Measurements from ENCODE around the gene C16orf90. TPM values are rescaled to one million over a fixed set of nuclear protein-coding genes. Genes with fewer than 3 reads are reported as not detected.
A peak's percentile ranks its signal among the peaks of the same experiment; 100 is the strongest.
"Not testable (repeated sequence)": the region's sequence is repeated elsewhere in the genome, so short reads cannot be mapped to it uniquely, and the experiment has no call there.

C16orf90 gene
- total and polyA plus RNA-seq, 7 experiments from 2014 or later: not detected

- peak in 1 of 9 donors; percentile 5 for DNase-seq
These were observed 15.6 kb downstream of the C16orf90 start for GRCh38 chr16:3479654-3480216.

GRCh38 chr16:3478242-3478925 is 16.9 kb downstream of the C16orf90 start:
- no peaks in the 10 kb centered on the region for H3K27me3 ChIP-seq (ENCODE audit: control insufficient read depth in 2 of 2, insufficient read depth in 2 of 2, low read length in 2 of 2)
- no peaks in the 10 kb centered on the region for H3K9me3 Mint-ChIP-seq
- H3K27me3 Mint-ChIP-seq: no peaks in the 10 kb centered on the region
- H3K4me1 ChIP-seq (ENCODE audit: control insufficient read depth in 2 of 2, insufficient read depth in 2 of 2, low read length in 2 of 2): no peaks in the 10 kb centered on the region
- POLR2A ChIA-PET: interaction anchor here (0.7 kb wide), 1 partner anchor 362 kb away, joined by 3 read pairs; no protein-coding TSS in a partner anchor
- intact Hi-C loops (cut with micrococcal nuclease): no loop called here
- H3K36me3 Mint-ChIP-seq: peaks cover 8 to 29% (median 16%) of the 10 kb centered on the region in 5 donors
- CTCF ChIA-PET: no interaction called here
- H3K27ac Mint-ChIP-seq: peak overlapping the region in 3 of 9 donors; percentile 2 to 59 (median 28)
- no peaks in the 10 kb centered on the region for H3K9me3 ChIP-seq (ENCODE audit: control insufficient read depth in 2 of 3, low read length in 3 of 3)
- no peak overlapping the region for H3K27ac ChIP-seq (ENCODE audit: low read depth, low read length)
- ATAC-seq (no peak), DNase-seq (no peak)
- H3K4me3 Mint-ChIP-seq: no peak overlapping the region
- peaks cover 4 to 59% (median 21%) of the 10 kb centered on the region in 3 experiments for H3K36me3 ChIP-seq (ENCODE audit: control insufficient read depth in 2 of 3, insufficient read depth in 3 of 3, low read length in 3 of 3)
- peaks cover 0 to 22% (median 7%) of the 10 kb centered on the region in 7 donors for H3K4me1 Mint-ChIP-seq
- H3K4me3 ChIP-seq (ENCODE audit: low read length): no peak overlapping the region

More at GRCh38 chr16:3479654-3480216, 15.6 kb downstream of the C16orf90 start:
- Histone ChIP-seq H3K4me3 (ENCODE audit: low read length) (no peak overlapping the region), H3K36me3 (ENCODE audit: control insufficient read depth in 2 of 3, insufficient read depth in 3 of 3, low read length in 3 of 3) (peaks cover 4 to 73% (median 32%) of the 10 kb centered on the region in 3 experiments), H3K27me3 (ENCODE audit: control insufficient read depth in 2 of 2, insufficient read depth in 2 of 2, low read length in 2 of 2) (no peaks in the 10 kb centered on the region), H3K9me3 (ENCODE audit: control insufficient read depth in 2 of 3, low read length in 3 of 3) (no peaks in the 10 kb centered on the region), H3K27ac (ENCODE audit: low read depth, low read length) (no peak overlapping the region), H3K4me1 (ENCODE audit: control insufficient read depth in 2 of 2, insufficient read depth in 2 of 2, low read length in 2 of 2) (no peaks in the 10 kb centered on the region)
- Mint-ChIP-seq H3K27ac (peak overlapping the region in 1 of 9 donors; percentile 38), H3K4me3 (no peak overlapping the region), H3K27me3 (no peaks in the 10 kb centered on the region), H3K36me3 (peaks cover 8 to 37% (median 24%) of the 10 kb centered on the region in 5 donors), H3K9me3 (no peaks in the 10 kb centered on the region), H3K4me1 (peaks cover 0 to 21% (median 4%) of the 10 kb centered on the region in 7 donors)
- POLR2A ChIA-PET: no interaction called here
- no peak for ATAC-seq
- CTCF ChIA-PET: no interaction called here
- intact Hi-C loops (cut with micrococcal nuclease): no loop called here

- Histone ChIP-seq H3K4me1 (ENCODE audit: control insufficient read depth in 2 of 2, insufficient read depth in 2 of 2, low read length in 2 of 2) (no peaks in the 10 kb centered on the region), H3K36me3 (ENCODE audit: control insufficient read depth in 2 of 3, insufficient read depth in 3 of 3, low read length in 3 of 3) (peaks cover 0 to 50% (median 5%) of the 10 kb centered on the region in 3 experiments), H3K27ac (ENCODE audit: low read depth, low read length) (no peak overlapping the region), H3K27me3 (ENCODE audit: control insufficient read depth in 2 of 2, insufficient read depth in 2 of 2, low read length in 2 of 2) (no peaks in the 10 kb centered on the region), H3K9me3 (ENCODE audit: control insufficient read depth in 2 of 3, low read length in 3 of 3) (no peaks in the 10 kb centered on the region), H3K4me3 (ENCODE audit: low read length) (no peak overlapping the region)
- H3K36me3 Mint-ChIP-seq: peaks cover 5 to 27% (median 12%) of the 10 kb centered on the region in 5 donors
- H3K9me3 Mint-ChIP-seq: no peaks in the 10 kb centered on the region
- no peaks in the 10 kb centered on the region for H3K27me3 Mint-ChIP-seq
- H3K4me1 Mint-ChIP-seq: peaks cover 11 to 32% (median 14%) of the 10 kb centered on the region in 7 donors
- DNase-seq: no peak
- ChIA-PET POLR2A (no interaction called here), CTCF (interaction anchor here (0.6 kb wide), 2 partner anchors 67 to 251 kb away, joined by 3 to 4 read pairs; no protein-coding TSS in a partner anchor)
- intact Hi-C loops (cut with micrococcal nuclease): no loop called here
- ATAC-seq: no peak
- no peak overlapping the region for H3K4me3 Mint-ChIP-seq
- peak overlapping the region in 3 of 9 donors; percentile 17 to 41 (median 32) for H3K27ac Mint-ChIP-seq
These were observed 18.9 kb downstream of the C16orf90 start for GRCh38 chr16:3476409-3476808.

GRCh38 chr16:3475604-3476375 is 19.5 kb downstream of the C16orf90 start:
- intact Hi-C loops (cut with micrococcal nuclease): no loop called here
- Mint-ChIP-seq H3K27me3 (no peaks in the 10 kb centered on the region), H3K9me3 (no peaks in the 10 kb centered on the region), H3K36me3 (peaks cover 5 to 29% (median 11%) of the 10 kb centered on the region in 5 donors), H3K27ac (peak overlapping the region in 5 of 9 donors; percentile 28 to 80 (median 62)), H3K4me1 (peaks cover 11 to 37% (median 16%) of the 10 kb centered on the region in 7 donors), H3K4me3 (peak overlapping the region in 1 of 10 donors; percentile 61)
- Histone ChIP-seq H3K36me3 (ENCODE audit: control insufficient read depth in 2 of 3, insufficient read depth in 3 of 3, low read length in 3 of 3) (peaks cover 0 to 44% (median 5%) of the 10 kb centered on the region in 3 experiments), H3K4me1 (ENCODE audit: control insufficient read depth in 2 of 2, insufficient read depth in 2 of 2, low read length in 2 of 2) (no peaks in the 10 kb centered on the region), H3K27ac (ENCODE audit: low read depth, low read length) (no peak overlapping the region), H3K27me3 (ENCODE audit: control insufficient read depth in 2 of 2, insufficient read depth in 2 of 2, low read length in 2 of 2) (no peaks in the 10 kb centered on the region), H3K4me3 (ENCODE audit: low read length) (no peak overlapping the region), H3K9me3 (ENCODE audit: control insufficient read depth in 2 of 3, low read length in 3 of 3) (no peaks in the 10 kb centered on the region)
- POLR2A ChIA-PET: no interaction called here
- ATAC-seq (no peak), DNase-seq (no peak)
- CTCF ChIA-PET: no interaction called here

GRCh38 chr16:3474870-3475269 is 20.4 kb downstream of the C16orf90 start:
- H3K4me1 ChIP-seq (ENCODE audit: control insufficient read depth in 2 of 2, insufficient read depth in 2 of 2, low read length in 2 of 2); POLR2A ChIA-PET; H3K9me3 Mint-ChIP-seq; intact Hi-C loops (cut with micrococcal nuclease); H3K4me3 ChIP-seq (ENCODE audit: low read length); H3K27me3 ChIP-seq (ENCODE audit: control insufficient read depth in 2 of 2, insufficient read depth in 2 of 2, low read length in 2 of 2); H3K27ac ChIP-seq (ENCODE audit: low read depth, low read length); H3K9me3 ChIP-seq (ENCODE audit: control insufficient read depth in 2 of 3, low read length in 3 of 3); ATAC-seq; DNase-seq; CTCF ChIA-PET; H3K27ac Mint-ChIP-seq; H3K27me3 Mint-ChIP-seq; H3K4me3 Mint-ChIP-seq: not testable (repeated sequence)
- peaks cover 5 to 31% (median 11%) of the 10 kb centered on the region in 5 donors for H3K36me3 Mint-ChIP-seq
- H3K36me3 ChIP-seq (ENCODE audit: control insufficient read depth in 2 of 3, insufficient read depth in 3 of 3, low read length in 3 of 3): peaks cover 0 to 37% (median 4%) of the 10 kb centered on the region in 3 experiments
- peaks cover 11 to 39% (median 19%) of the 10 kb centered on the region in 7 donors for H3K4me1 Mint-ChIP-seq

GRCh38 chr16:3474136-3474779 is 21.0 kb downstream of the C16orf90 start:
- no peak overlapping the region for H3K4me3 ChIP-seq (ENCODE audit: low read length)
- Mint-ChIP-seq H3K9me3 (no peaks in the 10 kb centered on the region), H3K4me3 (no peak overlapping the region), H3K27ac (peak overlapping the region in 1 of 9 donors; percentile 51), H3K27me3 (no peaks in the 10 kb centered on the region), H3K4me1 (peaks cover 11 to 44% (median 24%) of the 10 kb centered on the region in 7 donors), H3K36me3 (peaks cover 5 to 25% (median 11%) of the 10 kb centered on the region in 5 donors)
- no peaks in the 10 kb centered on the region for H3K9me3 ChIP-seq (ENCODE audit: control insufficient read depth in 2 of 3, low read length in 3 of 3)
- H3K27ac ChIP-seq (ENCODE audit: low read depth, low read length): no peak overlapping the region
- POLR2A ChIA-PET: no interaction called here
- intact Hi-C loops (cut with micrococcal nuclease): no loop called here
- H3K36me3 ChIP-seq (ENCODE audit: control insufficient read depth in 2 of 3, insufficient read depth in 3 of 3, low read length in 3 of 3): peaks cover 0 to 30% (median 0%) of the 10 kb centered on the region in 3 experiments
- no peaks in the 10 kb centered on the region for H3K27me3 ChIP-seq (ENCODE audit: control insufficient read depth in 2 of 2, insufficient read depth in 2 of 2, low read length in 2 of 2)
- ATAC-seq (no peak), DNase-seq (no peak)
- no peaks in the 10 kb centered on the region for H3K4me1 ChIP-seq (ENCODE audit: control insufficient read depth in 2 of 2, insufficient read depth in 2 of 2, low read length in 2 of 2)
- CTCF ChIA-PET: no interaction called here

Measured in naive thymus-derived CD4-positive, alpha-beta T cell (primary cell).